Caco-2 (cell line): ENCODE measurements around the gene C10orf90. TPM values are rescaled to one million over a fixed set of nuclear protein-coding genes. Genes with fewer than 3 reads are reported as not detected.

Experiments
- BruUV-seq: library from RNA; stranded (reverse); fragments of 400-500 nt; replicated peaks from 2 replicates; lab custom pipeline; 2021; lab: Mats Ljungman, UMichigan
- CTCF ChIA-PET: fragments of 300-600 bp; sonication (Branson Sonifier 250); formaldehyde crosslinking; loops from one replicate; lab custom pipeline; 2022; ENCODE audit warnings: antibody characterized with exemption; lab: Charles Lee
- POLR2A ChIA-PET: fragments of 300-600 bp; sonication (Branson Sonifier 250); formaldehyde crosslinking; loops from one replicate; lab custom pipeline; 2022; ENCODE audit warnings: antibody characterized with exemption; lab: Charles Lee
- DNase-seq, 2 experiments: peaks; one replicate each; pipeline versions ENCODE4 v3.0.0 to v3.0.0-alpha.2; 2020 to 2022
- H3K27me3 ChIP-seq: replicated peaks from 2 replicates; pipeline ENCODE4 v1.6.0; 2011; ENCODE audit warnings: low read length; ENCODE audit not compliant: control insufficient read depth, insufficient read depth
- H3K36me3 ChIP-seq: 2 replicates; pipeline ENCODE4 v1.5.1; 2011; ENCODE audit warnings: low read length; ENCODE audit not compliant: control insufficient read depth, insufficient read depth
- H3K4me1 ChIP-seq: fragments of 250-450 bp; sonication (Bioruptor Pico); 2 replicates; pipeline ENCODE4 v1.5.1; 2020; ENCODE audit warnings: mild to moderate bottlenecking
- H3K4me3 ChIP-seq: 2 replicates; pipeline ENCODE4 v1.5.1; 2011; ENCODE audit warnings: low read depth, mild to moderate bottlenecking, control low read depth, low read length
- H3K9me3 ChIP-seq: fragments of 250-450 bp; sonication (Bioruptor Pico); 2 replicates; pipeline ENCODE4 v1.5.1; 2020; ENCODE audit warnings: mild to moderate bottlenecking, moderate library complexity
- H3K27ac Mint-ChIP-seq: one replicate; pipeline ENCODE4 v1.8.0; 2022; ENCODE audit warnings: mixed read lengths; ENCODE audit not compliant: unreplicated experiment
- H3K27me3 Mint-ChIP-seq: one replicate; pipeline ENCODE4 v1.8.0; 2022; ENCODE audit warnings: mixed read lengths; ENCODE audit not compliant: insufficient read depth, unreplicated experiment
- H3K36me3 Mint-ChIP-seq: one replicate; pipeline ENCODE4 v1.8.0; 2022; ENCODE audit warnings: mild to moderate bottlenecking, mixed read lengths; ENCODE audit not compliant: insufficient read depth, unreplicated experiment
- H3K4me1 Mint-ChIP-seq: one replicate; pipeline ENCODE4 v1.8.0; 2022; ENCODE audit warnings: low read depth, mixed read lengths; ENCODE audit not compliant: unreplicated experiment
- H3K4me3 Mint-ChIP-seq: one replicate; pipeline ENCODE4 v1.8.0; 2022; ENCODE audit warnings: mild to moderate bottlenecking, moderate library complexity, mixed read lengths; ENCODE audit not compliant: unreplicated experiment
- H3K9me3 Mint-ChIP-seq: one replicate; pipeline ENCODE4 v1.8.0; 2022; ENCODE audit warnings: mixed read lengths; ENCODE audit not compliant: unreplicated experiment
- CTCF ChIP-seq, 2 experiments: fragments of 200-600 bp in 1 of 2; IDR thresholded peaks; 1 replicate in 1 of 2; 2 replicates in 1 of 2; pipeline versions ENCODE4 v1.5.1 to v1.8.0; 2011 to 2022; ENCODE audit warnings: antibody characterized with exemption in 1 of 2, control low read depth in 1 of 2, inconsistent platforms in 1 of 2, low read depth in 1 of 2, low read length in 1 of 2, mild to moderate bottlenecking in 1 of 2, moderate library complexity in 1 of 2; ENCODE audit not compliant: insufficient read depth in 1 of 2, severe bottlenecking in 1 of 2, unreplicated experiment in 1 of 2
- intact Hi-C: fragments of 100-400 bp; cut with micrococcal nuclease; formaldehyde crosslinking; loops from one replicate; pipeline ENCODE4 v1.10.0; 2022; ENCODE audit not compliant: unreplicated experiment
- total RNA-seq: library from RNA; stranded (reverse); gene quantifications from 2 replicates; pipeline ENCODE4 v1.2.3, GENCODE V29; 2022

Gene C10orf90
- total RNA-seq, 1 experiment from 2014 or later = not detected

- no peaks in the 10 kb centered on the region; the same call in none of the 2 replicates for H3K27me3 ChIP-seq
- no peak overlapping the region for H3K27ac Mint-ChIP-seq
- H3K27me3 Mint-ChIP-seq = peaks cover 18% of the 10 kb centered on the region
- no peaks in the 10 kb centered on the region for H3K36me3 ChIP-seq
- H3K4me1 ChIP-seq = no peaks in the 10 kb centered on the region
- no peak overlapping the region for H3K4me3 ChIP-seq
- H3K4me1 Mint-ChIP-seq = no peaks in the 10 kb centered on the region
- no peaks in the 10 kb centered on the region for H3K9me3 Mint-ChIP-seq
- BruUV-seq = no TSS peak
- peaks cover 4% of the 10 kb centered on the region for H3K36me3 Mint-ChIP-seq
- ChIA-PET CTCF (no interaction called here), POLR2A (no interaction called here)
- TF ChIP-seq CTCF (IDR thresholded peaks at IDR 0.05; ENCODE audit: insufficient read depth in 1 of 2, low read depth in 1 of 2, low read length in 1 of 2, severe bottlenecking in 1 of 2, unreplicated experiment in 1 of 2) = no peak
- DNase-seq = no peak
- no peaks in the 10 kb centered on the region for H3K9me3 ChIP-seq
- intact Hi-C loops = no loop called here
- no peak overlapping the region for H3K4me3 Mint-ChIP-seq
Measured at GRCh38 chr10:126588024-126588423, 82.5 kb downstream of the C10orf90 start.

GRCh38 chr10:126586878-126587277 lies 83.6 kb downstream of the C10orf90 start:
- Histone ChIP-seq H3K4me3 (no peak overlapping the region), H3K9me3 (no peaks in the 10 kb centered on the region), H3K27me3 (no peaks in the 10 kb centered on the region; the same call in none of the 2 replicates), H3K4me1 (no peaks in the 10 kb centered on the region), H3K36me3 (no peaks in the 10 kb centered on the region)
- Mint-ChIP-seq H3K9me3 (no peaks in the 10 kb centered on the region), H3K27ac (no peak overlapping the region), H3K27me3 (peaks cover 18% of the 10 kb centered on the region), H3K4me1 (no peaks in the 10 kb centered on the region), H3K4me3 (no peak overlapping the region), H3K36me3 (peaks cover 4% of the 10 kb centered on the region)
- CTCF ChIA-PET = no interaction called here
- intact Hi-C loops = no loop called here
- DNase-seq = no peak
- no TSS peak for BruUV-seq
- POLR2A ChIA-PET = no interaction called here
- no peak for TF ChIP-seq CTCF (IDR thresholded peaks at IDR 0.05; ENCODE audit: insufficient read depth in 1 of 2, low read depth in 1 of 2, low read length in 1 of 2, severe bottlenecking in 1 of 2, unreplicated experiment in 1 of 2)

GRCh38 chr10:126586128-126586527 lies 84.4 kb downstream of the C10orf90 start:
- BruUV-seq = no TSS peak
- Mint-ChIP-seq H3K4me3 (no peak overlapping the region), H3K4me1 (no peaks in the 10 kb centered on the region), H3K27ac (no peak overlapping the region), H3K9me3 (no peaks in the 10 kb centered on the region), H3K36me3 (peaks cover 4% of the 10 kb centered on the region), H3K27me3 (peaks cover 21% of the 10 kb centered on the region)
- H3K4me3 ChIP-seq = no peak overlapping the region
- no peaks in the 10 kb centered on the region for H3K9me3 ChIP-seq
- H3K27me3 ChIP-seq = no peaks in the 10 kb centered on the region; the same call in none of the 2 replicates
- H3K36me3 ChIP-seq = no peaks in the 10 kb centered on the region
- intact Hi-C loops = no loop called here
- H3K4me1 ChIP-seq = no peaks in the 10 kb centered on the region
- TF ChIP-seq CTCF (IDR thresholded peaks at IDR 0.05; ENCODE audit: insufficient read depth in 1 of 2, low read depth in 1 of 2, low read length in 1 of 2, severe bottlenecking in 1 of 2, unreplicated experiment in 1 of 2) = no peak
- ChIA-PET POLR2A (no interaction called here), CTCF (interaction anchor here (0.6 kb wide), 1 partner anchor 387 kb away, joined by 3 read pairs; no protein-coding TSS in a partner anchor)
- no peak for DNase-seq
